Measurements from ENCODE around the gene DMD.

- TF ChIP-seq, protein P1, sequence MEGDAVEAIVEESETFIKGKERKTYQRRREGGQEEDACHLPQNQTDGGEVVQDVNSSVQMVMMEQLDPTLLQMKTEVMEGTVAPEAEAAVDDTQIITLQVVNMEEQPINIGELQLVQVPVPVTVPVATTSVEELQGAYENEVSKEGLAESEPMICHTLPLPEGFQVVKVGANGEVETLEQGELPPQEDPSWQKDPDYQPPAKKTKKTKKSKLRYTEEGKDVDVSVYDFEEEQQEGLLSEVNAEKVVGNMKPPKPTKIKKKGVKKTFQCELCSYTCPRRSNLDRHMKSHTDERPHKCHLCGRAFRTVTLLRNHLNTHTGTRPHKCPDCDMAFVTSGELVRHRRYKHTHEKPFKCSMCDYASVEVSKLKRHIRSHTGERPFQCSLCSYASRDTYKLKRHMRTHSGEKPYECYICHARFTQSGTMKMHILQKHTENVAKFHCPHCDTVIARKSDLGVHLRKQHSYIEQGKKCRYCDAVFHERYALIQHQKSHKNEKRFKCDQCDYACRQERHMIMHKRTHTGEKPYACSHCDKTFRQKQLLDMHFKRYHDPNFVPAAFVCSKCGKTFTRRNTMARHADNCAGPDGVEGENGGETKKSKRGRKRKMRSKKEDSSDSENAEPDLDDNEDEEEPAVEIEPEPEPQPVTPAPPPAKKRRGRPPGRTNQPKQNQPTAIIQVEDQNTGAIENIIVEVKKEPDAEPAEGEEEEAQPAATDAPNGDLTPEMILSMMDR (IDR thresholded peaks at IDR 0.05; ENCODE audit: low read depth, low read length), result no peak
- TF ChIP-seq POLR2A (IDR thresholded peaks at IDR 0.05; ENCODE audit: extremely low read depth, insufficient read length), result no peak
- TF ChIP-seq, protein P2, sequence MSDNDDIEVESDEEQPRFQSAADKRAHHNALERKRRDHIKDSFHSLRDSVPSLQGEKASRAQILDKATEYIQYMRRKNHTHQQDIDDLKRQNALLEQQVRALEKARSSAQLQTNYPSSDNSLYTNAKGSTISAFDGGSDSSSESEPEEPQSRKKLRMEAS (IDR thresholded peaks at IDR 0.05; ENCODE audit: low read depth, low read length), result no peak
Measured at GRCh38 chrX:31307952-31308351, 1903.4 kb downstream of the DMD start.

Data from NB4 (cell line).